Loucy (cell line): ENCODE data around the gene PLCB3.

Source experiments
- EZH2phosphoT487 ChIP-seq: fragments of 200-600 bp; IDR thresholded peaks from 2 replicates; pipeline ENCODE4 v1.6.1; 2018; ENCODE audit warnings: antibody characterized with exemption, mild to moderate bottlenecking, moderate library complexity, borderline replicate concordance
- TF ChIP-seq, protein P1 (sequence below): fragments of 200-600 bp; sonication (generic); conservative IDR thresholded peaks from 2 replicates; pipeline ENCODE4 v1.5.1; 2014; ENCODE audit warnings: mild to moderate bottlenecking, antibody characterized with exemption, low read length

DNA sequence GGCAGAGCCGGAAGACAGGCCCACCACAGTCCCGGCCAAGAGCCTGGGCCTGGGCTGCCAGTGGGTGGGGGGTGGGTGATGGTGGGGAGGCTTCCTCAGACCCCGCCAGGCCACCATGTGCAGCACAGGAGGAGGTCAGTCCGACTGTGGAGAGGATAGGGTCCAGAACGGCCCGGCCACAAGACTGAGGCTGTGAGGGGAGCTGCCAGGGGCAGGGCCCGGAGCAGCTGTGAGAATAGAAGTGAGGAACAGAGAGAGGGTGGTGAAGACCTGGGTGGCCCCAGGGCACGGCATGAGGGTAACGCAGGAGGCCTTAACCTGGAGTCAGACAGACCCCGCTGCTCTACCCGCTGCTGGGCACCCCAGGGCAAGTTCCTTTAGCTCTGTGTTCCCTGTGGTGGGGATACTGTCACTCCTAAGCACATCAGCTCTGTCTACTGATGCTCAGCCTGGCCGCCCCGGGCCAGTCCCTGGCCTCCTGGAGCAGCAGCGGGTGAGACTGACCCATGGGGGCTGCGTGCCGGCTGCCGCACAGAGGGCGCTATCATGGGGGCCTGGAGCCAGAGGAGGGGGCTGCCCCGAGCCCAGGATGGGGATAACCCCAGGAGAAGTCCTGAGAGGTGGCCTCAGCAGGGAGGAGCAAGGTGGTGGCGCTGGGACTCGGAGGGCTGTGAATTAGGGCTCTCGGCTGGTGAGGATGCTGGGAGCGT, 43.1 kb upstream of the PLCB3 start:
- TF ChIP-seq, protein P1, sequence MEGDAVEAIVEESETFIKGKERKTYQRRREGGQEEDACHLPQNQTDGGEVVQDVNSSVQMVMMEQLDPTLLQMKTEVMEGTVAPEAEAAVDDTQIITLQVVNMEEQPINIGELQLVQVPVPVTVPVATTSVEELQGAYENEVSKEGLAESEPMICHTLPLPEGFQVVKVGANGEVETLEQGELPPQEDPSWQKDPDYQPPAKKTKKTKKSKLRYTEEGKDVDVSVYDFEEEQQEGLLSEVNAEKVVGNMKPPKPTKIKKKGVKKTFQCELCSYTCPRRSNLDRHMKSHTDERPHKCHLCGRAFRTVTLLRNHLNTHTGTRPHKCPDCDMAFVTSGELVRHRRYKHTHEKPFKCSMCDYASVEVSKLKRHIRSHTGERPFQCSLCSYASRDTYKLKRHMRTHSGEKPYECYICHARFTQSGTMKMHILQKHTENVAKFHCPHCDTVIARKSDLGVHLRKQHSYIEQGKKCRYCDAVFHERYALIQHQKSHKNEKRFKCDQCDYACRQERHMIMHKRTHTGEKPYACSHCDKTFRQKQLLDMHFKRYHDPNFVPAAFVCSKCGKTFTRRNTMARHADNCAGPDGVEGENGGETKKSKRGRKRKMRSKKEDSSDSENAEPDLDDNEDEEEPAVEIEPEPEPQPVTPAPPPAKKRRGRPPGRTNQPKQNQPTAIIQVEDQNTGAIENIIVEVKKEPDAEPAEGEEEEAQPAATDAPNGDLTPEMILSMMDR = no peak
- no peak for TF ChIP-seq EZH2phosphoT487
